ENCODE results near the gene PALM3.
A peak's percentile ranks its signal among the peaks of the same experiment; 100 is the strongest.

DNA sequence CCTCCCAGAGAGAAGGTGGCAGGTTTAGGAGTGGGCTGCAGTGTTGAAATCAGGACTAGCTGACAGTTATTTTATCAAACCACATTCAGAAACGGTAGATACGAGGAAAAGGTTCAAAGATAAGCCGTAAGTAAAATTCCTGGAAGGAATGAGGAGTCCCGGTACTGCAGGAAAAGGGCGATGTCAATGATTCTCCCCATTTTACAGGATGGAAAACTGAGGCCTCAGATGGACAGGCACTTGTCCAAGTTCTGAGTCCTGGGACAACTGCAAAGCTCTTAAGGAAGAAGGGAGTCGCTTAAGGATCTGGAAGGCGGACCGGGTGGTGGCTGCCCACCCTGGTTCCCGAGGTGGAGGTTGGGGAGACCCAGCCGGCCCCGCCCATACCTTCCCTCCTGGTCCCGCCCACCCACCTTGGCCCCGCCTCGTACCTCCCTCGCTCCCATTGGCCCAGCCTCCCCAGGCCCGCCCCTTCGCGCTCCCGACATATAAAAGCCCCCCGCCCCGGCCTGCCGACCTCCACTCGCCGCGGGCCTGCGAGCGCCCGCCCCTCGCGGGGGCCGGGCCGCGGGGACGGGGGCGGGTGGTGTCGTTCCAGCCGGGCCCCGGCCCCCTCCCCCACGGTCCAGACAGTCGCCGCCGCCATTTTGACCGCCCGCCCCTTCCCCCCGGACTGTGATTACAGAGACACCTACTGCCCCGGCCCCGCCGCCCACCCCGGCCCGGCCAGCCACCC is 56.4 kb downstream of the PALM3 start:
- TF ChIP-seq POLR2AphosphoS5 (IDR thresholded peaks at IDR 0.05; ENCODE audit: insufficient read depth in 1 of 2, low read depth in 1 of 2) (peak in 1 of 2 donors; percentile 36), POLR2A (IDR thresholded peaks at IDR 0.05) (peak in 1 of 2 donors; percentile 34)
- TF ChIP-seq, protein P1, sequence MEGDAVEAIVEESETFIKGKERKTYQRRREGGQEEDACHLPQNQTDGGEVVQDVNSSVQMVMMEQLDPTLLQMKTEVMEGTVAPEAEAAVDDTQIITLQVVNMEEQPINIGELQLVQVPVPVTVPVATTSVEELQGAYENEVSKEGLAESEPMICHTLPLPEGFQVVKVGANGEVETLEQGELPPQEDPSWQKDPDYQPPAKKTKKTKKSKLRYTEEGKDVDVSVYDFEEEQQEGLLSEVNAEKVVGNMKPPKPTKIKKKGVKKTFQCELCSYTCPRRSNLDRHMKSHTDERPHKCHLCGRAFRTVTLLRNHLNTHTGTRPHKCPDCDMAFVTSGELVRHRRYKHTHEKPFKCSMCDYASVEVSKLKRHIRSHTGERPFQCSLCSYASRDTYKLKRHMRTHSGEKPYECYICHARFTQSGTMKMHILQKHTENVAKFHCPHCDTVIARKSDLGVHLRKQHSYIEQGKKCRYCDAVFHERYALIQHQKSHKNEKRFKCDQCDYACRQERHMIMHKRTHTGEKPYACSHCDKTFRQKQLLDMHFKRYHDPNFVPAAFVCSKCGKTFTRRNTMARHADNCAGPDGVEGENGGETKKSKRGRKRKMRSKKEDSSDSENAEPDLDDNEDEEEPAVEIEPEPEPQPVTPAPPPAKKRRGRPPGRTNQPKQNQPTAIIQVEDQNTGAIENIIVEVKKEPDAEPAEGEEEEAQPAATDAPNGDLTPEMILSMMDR (IDR thresholded peaks at IDR 0.05), result no peak

Data from vagina (tissue), 2 donors.